ENCODE data around the gene PAX9. TPM values are rescaled to one million over a fixed set of nuclear protein-coding genes. Genes with fewer than 3 reads are reported as not detected.

PAX9 gene
- total RNA-seq, 2 donors from 2014 or later: 0.25 to 0.77 TPM

GRCh38 chr14:36655963-36656686 is 5.5 kb upstream of the PAX9 start:
- Histone ChIP-seq H3K9ac (ENCODE audit: low read depth in 2 of 2, low read length in 2 of 2) (no peak overlapping the region), H3K9me3 (no peaks in the 10 kb centered on the region), H3K4me1 (peaks cover 6% of the 10 kb centered on the region), H3K36me3 (no peaks in the 10 kb centered on the region), H3K27me3 (peaks cover 97% of the 10 kb centered on the region), H3K27ac (no peak overlapping the region), H3K4me3 (peak overlapping the region; percentile 5)
- peak; percentile 30 for TF ChIP-seq CTCF (IDR thresholded peaks at IDR 0.05)
- peak; percentile 54 for DNase-seq
- intact Hi-C loops (cut with DNase I): loop anchor here (10.0 kb wide), 1 partner anchor 209 kb away; no protein-coding TSS in a partner anchor

DNA sequence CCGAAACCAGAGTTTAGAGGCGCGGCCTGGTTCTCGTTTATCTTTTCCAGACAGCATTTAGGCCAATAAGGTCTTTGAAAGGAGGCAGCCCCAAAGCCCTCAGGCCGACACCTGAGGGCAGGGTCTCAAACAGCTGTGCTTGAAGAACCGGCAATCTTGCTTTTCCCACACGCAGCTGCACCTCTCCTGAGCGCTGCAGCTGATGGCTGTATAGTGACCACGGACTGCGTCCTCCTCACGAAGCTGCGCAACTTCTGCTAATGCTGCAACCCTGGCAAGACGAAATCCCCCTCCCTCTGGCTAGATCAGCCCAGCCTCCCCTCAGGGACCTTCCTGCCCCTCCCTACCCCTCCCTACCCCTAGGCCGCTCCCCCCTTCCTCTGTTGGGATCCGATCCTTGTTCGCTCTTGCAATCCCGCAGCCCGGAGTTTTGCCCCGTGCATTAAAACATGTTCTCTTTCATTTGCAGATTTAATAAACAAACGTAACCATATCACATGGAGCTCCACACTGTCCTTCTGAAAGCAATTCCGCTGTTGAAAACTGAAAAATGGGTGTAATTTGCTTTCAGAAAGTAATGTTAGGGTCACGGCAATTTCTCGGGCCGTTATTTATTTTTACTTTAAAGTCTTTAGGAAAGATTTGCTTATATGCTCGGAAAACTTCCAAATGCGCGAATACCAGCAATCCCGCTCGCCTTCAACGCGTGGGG is 4.8 kb upstream of the PAX9 start:
- peaks cover 6% of the 10 kb centered on the region for H3K4me1 ChIP-seq

GRCh38 chr14:36657399-36658122 is 4.1 kb upstream of the PAX9 start:
- no peak for DNase-seq
- H3K9ac ChIP-seq (ENCODE audit: low read depth in 2 of 2, low read length in 2 of 2): no peak overlapping the region
- H3K36me3 ChIP-seq: no peaks in the 10 kb centered on the region
- TF ChIP-seq CTCF (IDR thresholded peaks at IDR 0.05): no peak
- H3K27ac ChIP-seq: no peak overlapping the region
- H3K27me3 ChIP-seq: peaks cover 93% of the 10 kb centered on the region
- H3K9me3 ChIP-seq: no peaks in the 10 kb centered on the region
- intact Hi-C loops (cut with DNase I): loop anchor here (10.0 kb wide), 1 partner anchor 207 kb away; no protein-coding TSS in a partner anchor
- peaks cover 10% of the 10 kb centered on the region for H3K4me1 ChIP-seq
- H3K4me3 ChIP-seq: peak overlapping the region; percentile 12

More for the DNA sequence above, 4.8 kb upstream of the PAX9 start:
- Histone ChIP-seq H3K4me3 (peak overlapping the region; percentile 12), H3K9me3 (no peaks in the 10 kb centered on the region), H3K27me3 (peaks cover 95% of the 10 kb centered on the region), H3K36me3 (no peaks in the 10 kb centered on the region), H3K9ac (ENCODE audit: low read depth in 2 of 2, low read length in 2 of 2) (no peak overlapping the region), H3K27ac (no peak overlapping the region)
- TF ChIP-seq CTCF (IDR thresholded peaks at IDR 0.05): no peak
- intact Hi-C loops (cut with DNase I): loop anchor here (10.0 kb wide), 1 partner anchor 208 kb away; no protein-coding TSS in a partner anchor
- no peak for DNase-seq

GRCh38 chr14:36658123-36659009 is 3.3 kb upstream of the PAX9 start:
- DNase-seq: no peak
- H3K4me1 ChIP-seq: peaks cover 17% of the 10 kb centered on the region

More at GRCh38 chr14:36658123-36659009, 3.3 kb upstream of the PAX9 start:
- Histone ChIP-seq H3K27ac (no peak overlapping the region), H3K9ac (ENCODE audit: low read depth in 2 of 2, low read length in 2 of 2) (no peak overlapping the region), H3K4me3 (no peak overlapping the region), H3K9me3 (no peaks in the 10 kb centered on the region), H3K27me3 (peaks cover 93% of the 10 kb centered on the region), H3K36me3 (no peaks in the 10 kb centered on the region)
- intact Hi-C loops (cut with DNase I): loop anchor here (10.0 kb wide), 1 partner anchor 206 kb away; no protein-coding TSS in a partner anchor
- TF ChIP-seq CTCF (IDR thresholded peaks at IDR 0.05): no peak
